Measurements from ENCODE around the gene GAL3ST2. TPM values are rescaled to one million over a fixed set of nuclear protein-coding genes. Genes with fewer than 3 reads are reported as not detected.
A peak's percentile ranks its signal among the peaks of the same experiment; 100 is the strongest.

GAL3ST2 gene
- polyA plus RNA-seq, 1 of the 3 experiments (the other 2 are of a cell fraction), result 0.15 TPM

DNA sequence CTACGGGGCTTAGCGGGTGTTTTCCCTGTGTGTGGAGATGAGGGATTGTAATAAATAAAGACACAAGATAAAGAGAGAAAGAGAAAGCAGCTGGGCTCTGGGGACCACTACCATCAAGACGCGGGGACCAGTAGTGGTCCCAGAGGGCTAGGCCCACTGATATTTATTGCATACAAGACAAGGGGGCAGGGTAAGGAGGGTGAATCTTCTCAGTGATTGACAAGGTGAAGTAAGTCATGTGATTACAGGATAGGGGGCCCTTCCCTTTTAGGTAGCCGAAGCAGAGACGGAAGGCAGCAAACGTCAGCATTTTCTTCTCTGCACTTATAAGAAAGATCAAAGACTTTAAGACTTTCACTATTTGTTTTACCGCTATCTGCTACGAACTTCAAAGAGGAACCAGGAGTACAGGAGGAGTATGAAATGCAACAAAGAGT, 4.5 kb upstream of the GAL3ST2 start:
- H3K27ac ChIP-seq (ENCODE audit: low read depth in 2 of 2, low read length in 1 of 2), result no peak overlapping the region
- no peaks in the 10 kb centered on the region for H3F3A ChIP-seq (replicated peaks; ENCODE audit: insufficient read depth)
- TF ChIP-seq MEF2A (IDR thresholded peaks at IDR 0.05; ENCODE audit: borderline replicate concordance, low read depth) (no peak), RCOR1 (IDR thresholded peaks at IDR 0.05; ENCODE audit: low read length) (no peak), GATA2 (CRISPR knock-in tag; IDR thresholded peaks at IDR 0.05) (no peak), TCF12 (IDR thresholded peaks at IDR 0.05) (no peak), POLR2AphosphoS5 (IDR thresholded peaks at IDR 0.05; ENCODE audit: low read depth, low read length) (no peak), YY1 (IDR thresholded peaks at IDR 0.05; ENCODE audit: low read depth) (no peak), JUND (IDR thresholded peaks at IDR 0.05) (no peak), ELF1 (IDR thresholded peaks at IDR 0.05) (no peak), RXRA (IDR thresholded peaks at IDR 0.05; ENCODE audit: borderline replicate concordance, low read depth) (no peak)
- no peaks in the 10 kb centered on the region for H3K79me2 ChIP-seq (ENCODE audit: insufficient read depth)
- H3K9ac ChIP-seq, result no peak overlapping the region
- no peaks in the 10 kb centered on the region for H3K27me3 ChIP-seq (ENCODE audit: insufficient read depth)
- no peak overlapping the region for H2AFZ ChIP-seq (ENCODE audit: low read depth)
- H3K9me2 ChIP-seq, result no peaks in the 10 kb centered on the region
- no peak overlapping the region for H3K4me3 ChIP-seq (ENCODE audit: low read depth in 2 of 2, low read length in 1 of 2)
- WGBS (ENCODE audit: low lambda C conversion rate), result 87% methylated on average over 9 of the region's 9 CpGs
- H3K9me3 ChIP-seq, result no peaks in the 10 kb centered on the region
- H3K36me3 ChIP-seq (replicated peaks in 1 of 2; ENCODE audit: control insufficient read depth in 1 of 2, insufficient read depth in 2 of 2, low read length in 1 of 2), result no peaks in the 10 kb centered on the region
- no peak overlapping the region for H3K4me2 ChIP-seq
- ChIA-PET CTCF (interaction anchor here (1.7 to 1.9 kb wide), 3 partner anchors 9 to 106 kb away, joined by 4 to 6 read pairs (median 5); no protein-coding TSS in a partner anchor), POLR2A (no interaction called here)
- no peak for DNase-seq
- H4K20me1 ChIP-seq (ENCODE audit: insufficient read depth), result no peaks in the 10 kb centered on the region
- H3K4me1 ChIP-seq (ENCODE audit: control insufficient read depth in 1 of 2, insufficient read depth in 2 of 2, low read depth in 1 of 2, low read length in 1 of 2), result peaks cover 20 to 23% of the 10 kb centered on the region in 2 experiments; a peak in 2 of 4 replicates

DNA sequence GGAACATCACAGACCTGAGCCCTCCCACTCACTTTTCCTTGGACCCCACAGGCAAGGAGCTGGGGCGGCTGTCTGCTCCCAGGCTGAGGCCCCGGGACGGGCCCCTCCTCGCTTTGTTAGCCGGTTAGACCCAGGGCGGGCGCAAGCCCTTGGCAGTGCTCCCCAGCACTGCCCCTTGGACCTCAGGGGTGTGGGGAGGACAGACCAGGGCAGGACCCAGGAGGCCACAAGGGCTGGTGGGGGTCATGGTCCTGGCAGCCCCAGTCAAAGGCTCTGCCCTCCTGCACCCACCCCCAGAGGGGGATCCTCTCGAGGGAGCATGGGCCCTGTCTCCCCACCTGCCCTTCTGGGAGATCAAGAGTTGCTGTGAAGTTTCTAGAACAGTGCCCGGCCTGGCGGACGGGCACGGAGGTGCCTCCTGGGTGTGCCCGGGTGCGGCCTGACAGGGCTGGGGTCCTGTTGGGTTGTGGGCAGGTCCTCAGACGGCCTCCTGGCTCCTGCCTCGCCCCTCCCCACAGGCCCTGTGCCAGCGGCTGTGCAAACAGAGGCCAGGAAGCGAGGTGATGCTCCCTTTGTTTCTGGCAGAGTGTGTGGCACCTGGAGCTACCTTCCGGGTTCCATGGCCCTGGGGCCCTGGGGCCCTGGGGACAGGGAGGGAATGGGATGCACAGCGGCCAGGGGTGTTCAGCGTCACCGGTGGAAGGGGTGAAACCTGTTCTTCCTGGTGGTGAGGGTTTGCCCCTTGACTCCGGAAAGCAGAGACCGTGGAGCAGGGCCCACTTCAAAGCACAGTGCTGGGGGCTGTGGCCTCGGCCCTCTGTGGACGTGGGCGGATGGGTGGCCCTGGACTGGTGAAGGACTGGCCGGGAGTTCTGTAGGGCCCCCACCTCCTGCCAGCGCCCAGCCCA, 2.9 kb upstream of the GAL3ST2 start:
- no peak overlapping the region for H2AFZ ChIP-seq (ENCODE audit: low read depth)
- no peaks in the 10 kb centered on the region for H3K36me3 ChIP-seq (replicated peaks in 1 of 2; ENCODE audit: control insufficient read depth in 1 of 2, insufficient read depth in 2 of 2, low read length in 1 of 2)
- no peaks in the 10 kb centered on the region for H3K27me3 ChIP-seq (ENCODE audit: insufficient read depth)
- H3F3A ChIP-seq (replicated peaks; ENCODE audit: insufficient read depth), result no peaks in the 10 kb centered on the region
- H3K9ac ChIP-seq, result no peak overlapping the region
- TF ChIP-seq TEAD4 (IDR thresholded peaks at IDR 0.05; ENCODE audit: borderline replicate concordance, insufficient read depth), result no peak
- TF ChIP-seq, protein P1, sequence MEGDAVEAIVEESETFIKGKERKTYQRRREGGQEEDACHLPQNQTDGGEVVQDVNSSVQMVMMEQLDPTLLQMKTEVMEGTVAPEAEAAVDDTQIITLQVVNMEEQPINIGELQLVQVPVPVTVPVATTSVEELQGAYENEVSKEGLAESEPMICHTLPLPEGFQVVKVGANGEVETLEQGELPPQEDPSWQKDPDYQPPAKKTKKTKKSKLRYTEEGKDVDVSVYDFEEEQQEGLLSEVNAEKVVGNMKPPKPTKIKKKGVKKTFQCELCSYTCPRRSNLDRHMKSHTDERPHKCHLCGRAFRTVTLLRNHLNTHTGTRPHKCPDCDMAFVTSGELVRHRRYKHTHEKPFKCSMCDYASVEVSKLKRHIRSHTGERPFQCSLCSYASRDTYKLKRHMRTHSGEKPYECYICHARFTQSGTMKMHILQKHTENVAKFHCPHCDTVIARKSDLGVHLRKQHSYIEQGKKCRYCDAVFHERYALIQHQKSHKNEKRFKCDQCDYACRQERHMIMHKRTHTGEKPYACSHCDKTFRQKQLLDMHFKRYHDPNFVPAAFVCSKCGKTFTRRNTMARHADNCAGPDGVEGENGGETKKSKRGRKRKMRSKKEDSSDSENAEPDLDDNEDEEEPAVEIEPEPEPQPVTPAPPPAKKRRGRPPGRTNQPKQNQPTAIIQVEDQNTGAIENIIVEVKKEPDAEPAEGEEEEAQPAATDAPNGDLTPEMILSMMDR (IDR thresholded peaks at IDR 0.05), result no peak
- no peak for TF ChIP-seq CHD2 (IDR thresholded peaks at IDR 0.05; ENCODE audit: low read length, partially characterized antibody)
- TF ChIP-seq, protein P2, sequence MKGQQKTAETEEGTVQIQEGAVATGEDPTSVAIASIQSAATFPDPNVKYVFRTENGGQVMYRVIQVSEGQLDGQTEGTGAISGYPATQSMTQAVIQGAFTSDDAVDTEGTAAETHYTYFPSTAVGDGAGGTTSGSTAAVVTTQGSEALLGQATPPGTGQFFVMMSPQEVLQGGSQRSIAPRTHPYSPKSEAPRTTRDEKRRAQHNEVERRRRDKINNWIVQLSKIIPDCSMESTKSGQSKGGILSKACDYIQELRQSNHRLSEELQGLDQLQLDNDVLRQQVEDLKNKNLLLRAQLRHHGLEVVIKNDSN (IDR thresholded peaks at IDR 0.05; ENCODE audit: borderline replicate concordance, low read depth), result no peak
- TF ChIP-seq NRF1 (IDR thresholded peaks at IDR 0.05; ENCODE audit: low read depth, low read length), result no peak
- TF ChIP-seq, protein P3, sequence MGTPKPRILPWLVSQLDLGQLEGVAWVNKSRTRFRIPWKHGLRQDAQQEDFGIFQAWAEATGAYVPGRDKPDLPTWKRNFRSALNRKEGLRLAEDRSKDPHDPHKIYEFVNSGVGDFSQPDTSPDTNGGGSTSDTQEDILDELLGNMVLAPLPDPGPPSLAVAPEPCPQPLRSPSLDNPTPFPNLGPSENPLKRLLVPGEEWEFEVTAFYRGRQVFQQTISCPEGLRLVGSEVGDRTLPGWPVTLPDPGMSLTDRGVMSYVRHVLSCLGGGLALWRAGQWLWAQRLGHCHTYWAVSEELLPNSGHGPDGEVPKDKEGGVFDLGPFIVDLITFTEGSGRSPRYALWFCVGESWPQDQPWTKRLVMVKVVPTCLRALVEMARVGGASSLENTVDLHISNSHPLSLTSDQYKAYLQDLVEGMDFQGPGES (IDR thresholded peaks at IDR 0.05; ENCODE audit: low read depth, low read length), result no peak
- no peak for TF ChIP-seq FOXM1 (IDR thresholded peaks at IDR 0.05; ENCODE audit: low read depth)
- TF ChIP-seq RAD21 (IDR thresholded peaks at IDR 0.05; ENCODE audit: low read length), result no peak
- TF ChIP-seq, protein P4, sequence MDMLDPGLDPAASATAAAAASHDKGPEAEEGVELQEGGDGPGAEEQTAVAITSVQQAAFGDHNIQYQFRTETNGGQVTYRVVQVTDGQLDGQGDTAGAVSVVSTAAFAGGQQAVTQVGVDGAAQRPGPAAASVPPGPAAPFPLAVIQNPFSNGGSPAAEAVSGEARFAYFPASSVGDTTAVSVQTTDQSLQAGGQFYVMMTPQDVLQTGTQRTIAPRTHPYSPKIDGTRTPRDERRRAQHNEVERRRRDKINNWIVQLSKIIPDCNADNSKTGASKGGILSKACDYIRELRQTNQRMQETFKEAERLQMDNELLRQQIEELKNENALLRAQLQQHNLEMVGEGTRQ (IDR thresholded peaks at IDR 0.05; ENCODE audit: borderline replicate concordance, low read depth, low read length), result no peak
- TF ChIP-seq EP300 (IDR thresholded peaks at IDR 0.05; ENCODE audit: borderline replicate concordance in 1 of 2, low read depth in 1 of 2, low read length in 1 of 2), result no peak
- no peak for TF ChIP-seq RFX5 (IDR thresholded peaks at IDR 0.05; ENCODE audit: low read length)
- no peak for TF ChIP-seq EZH2phosphoT487 (IDR thresholded peaks at IDR 0.05; ENCODE audit: borderline replicate concordance, low read depth)
- no peak for TF ChIP-seq YY1 (IDR thresholded peaks at IDR 0.05; ENCODE audit: low read depth)
- TF ChIP-seq GABPA (IDR thresholded peaks at IDR 0.05; ENCODE audit: low read depth), result no peak
- no peak for TF ChIP-seq SIN3A (IDR thresholded peaks at IDR 0.05; ENCODE audit: borderline replicate concordance, low read depth, low read length)
- no peaks in the 10 kb centered on the region for H3K9me3 ChIP-seq
- no peak overlapping the region for H3K27ac ChIP-seq (ENCODE audit: low read depth in 2 of 2, low read length in 1 of 2)
- POLR2A ChIA-PET, result no interaction called here
- H3K4me3 ChIP-seq (ENCODE audit: low read depth in 2 of 2, low read length in 1 of 2), result no peak overlapping the region
- peak; percentile 39 for DNase-seq
- H3K4me1 ChIP-seq (ENCODE audit: control insufficient read depth in 1 of 2, insufficient read depth in 2 of 2, low read depth in 1 of 2, low read length in 1 of 2), result peaks cover 11 to 20% of the 10 kb centered on the region in 2 experiments; a peak in 2 of 4 replicates
- CTCF ChIA-PET, result interaction anchor here (0.8 to 2.1 kb wide), 6 partner anchors 9 to 104 kb away, joined by 3 to 5 read pairs (median 4); no protein-coding TSS in a partner anchor
- H4K20me1 ChIP-seq (ENCODE audit: insufficient read depth), result no peaks in the 10 kb centered on the region
- H3K4me2 ChIP-seq, result no peak overlapping the region
- H3K79me2 ChIP-seq (ENCODE audit: insufficient read depth), result no peaks in the 10 kb centered on the region
- no peaks in the 10 kb centered on the region for H3K9me2 ChIP-seq
- WGBS (ENCODE audit: low lambda C conversion rate), result 73% methylated on average over 4 of the region's 29 CpGs
